DMS 273 (cell line): ENCODE data around the gene LAMA5.
A peak's percentile ranks its signal among the peaks of the same experiment; 100 is the strongest.

ENCODE experiments used
- DNase-seq: peaks from one replicate; lab custom pipeline; 2025; ENCODE audit not compliant: unreplicated experiment; lab: John Stamatoyannopoulos, UW

LAMA5 gene

DNA sequence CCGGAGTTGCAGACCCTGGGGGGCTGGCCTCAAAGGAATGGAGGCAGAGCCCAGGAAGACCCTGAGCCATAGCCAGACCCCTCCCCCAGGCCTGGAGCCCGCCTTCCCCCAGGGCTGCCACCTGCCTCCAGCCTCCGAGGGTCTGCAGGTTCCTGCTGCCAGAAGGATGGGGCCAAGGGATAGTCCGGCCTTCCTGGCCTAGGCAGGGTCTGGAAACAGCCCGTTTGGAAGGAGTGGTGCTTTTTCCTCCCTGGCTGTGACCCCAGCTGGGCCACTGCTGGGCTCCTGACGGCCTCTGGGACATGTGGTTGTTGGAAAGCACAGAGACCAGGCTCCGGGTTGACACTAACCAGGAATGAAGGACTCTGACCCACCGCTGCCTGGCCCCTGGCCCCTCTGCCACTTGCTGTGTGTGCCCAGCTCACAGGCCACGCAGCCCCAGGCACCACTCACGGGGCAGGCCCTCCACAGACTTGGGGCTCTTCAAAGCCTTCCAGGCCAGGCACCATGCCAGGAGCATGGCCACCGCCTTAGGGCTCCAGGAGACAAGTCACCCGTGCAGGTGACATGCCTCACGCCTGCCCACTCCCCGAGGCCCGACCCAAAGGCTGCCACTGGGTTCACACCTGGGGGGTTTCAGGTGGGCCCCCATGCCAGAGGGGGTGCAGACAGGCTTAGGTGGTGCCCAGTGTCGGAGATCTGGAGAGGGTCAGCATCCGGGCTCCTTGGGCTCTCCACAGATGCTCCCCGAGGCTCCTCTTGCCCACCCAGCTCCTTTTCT lies 3.9 kb upstream of the LAMA5 start:
- no peak for DNase-seq

- peak; percentile 72 for DNase-seq
These were observed 3.1 kb upstream of the LAMA5 start for GRCh38 chr20:62370115-62370806.

DNA sequence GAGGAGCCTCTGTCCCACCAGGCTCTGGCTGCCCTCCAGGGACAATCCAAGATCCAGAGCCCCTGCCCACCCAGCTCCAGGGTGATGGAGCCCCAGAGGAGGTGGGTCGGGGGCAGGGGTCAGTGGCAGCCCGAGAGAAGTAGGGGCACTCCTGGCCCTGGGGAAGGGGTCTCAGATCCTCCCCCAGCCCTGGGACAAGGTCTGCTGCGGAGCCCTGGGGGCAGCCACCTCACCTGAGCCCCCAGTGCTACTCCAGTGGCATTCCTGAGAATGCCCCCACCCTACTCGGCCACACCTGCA lies 2.7 kb upstream of the LAMA5 start:
- DNase-seq = no peak

DNA sequence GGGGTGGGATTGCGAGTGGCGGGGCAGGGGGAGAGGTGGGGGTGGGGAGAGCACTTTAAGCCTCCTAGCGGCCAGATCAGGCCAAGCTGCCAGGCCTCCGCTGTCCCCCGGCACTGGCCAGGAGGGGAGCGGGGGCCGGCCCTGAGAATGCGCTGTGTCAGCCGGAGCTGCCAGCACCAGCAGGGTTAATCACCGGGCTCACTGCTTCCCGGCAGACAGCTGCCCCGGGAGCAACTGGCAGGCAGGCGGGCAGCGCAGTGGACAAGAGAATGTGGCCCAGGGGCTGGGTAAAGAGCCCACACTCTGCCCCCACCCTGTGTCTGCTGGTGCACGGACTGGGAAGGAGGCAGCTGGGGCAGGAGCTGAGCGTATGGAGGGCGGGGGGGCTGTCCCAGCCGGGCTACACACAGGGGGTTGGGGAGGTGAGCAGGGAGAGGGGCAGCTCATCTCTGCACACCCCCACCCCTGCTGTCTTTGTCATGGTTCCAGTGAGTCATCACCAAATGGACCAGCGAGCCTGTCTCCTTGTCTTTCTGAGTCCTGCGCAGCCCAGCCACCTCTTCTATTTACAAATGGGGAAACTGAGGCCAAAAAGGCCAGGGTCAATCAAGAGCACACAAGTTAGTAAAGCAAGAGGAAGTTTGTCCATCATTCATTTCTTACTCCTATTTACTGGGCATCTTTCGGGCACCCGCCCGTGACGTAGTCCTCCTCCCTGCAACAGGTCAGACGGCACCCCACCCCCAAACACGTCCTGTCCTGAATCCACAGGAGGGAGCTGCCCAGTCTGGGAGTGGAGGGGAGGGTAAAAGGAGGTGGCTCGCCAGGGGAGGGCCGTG lies 2.1 kb upstream of the LAMA5 start:
- DNase-seq = peak; percentile 61

- no peak for DNase-seq
These were observed 1.4 kb upstream of the LAMA5 start for GRCh38 chr20:62368392-62368975.

GRCh38 chr20:62367633-62368391 lies 700 bp upstream of the LAMA5 start:
- peak; percentile 89 for DNase-seq

GRCh38 chr20:62366370-62367135 lies 559 bp downstream of the LAMA5 start:
- DNase-seq = peak; percentile 52

GRCh38 chr20:62365814-62366369 lies 1.2 kb downstream of the LAMA5 start:
- peak; percentile 68 for DNase-seq

- peak; percentile 47 for DNase-seq
These were observed 2.0 kb downstream of the LAMA5 start for GRCh38 chr20:62364911-62365736.

GRCh38 chr20:62363920-62364851 lies 2.9 kb downstream of the LAMA5 start:
- no peak for DNase-seq

GRCh38 chr20:62362991-62363919 lies 3.9 kb downstream of the LAMA5 start:
- peak; percentile 89 for DNase-seq

DNA sequence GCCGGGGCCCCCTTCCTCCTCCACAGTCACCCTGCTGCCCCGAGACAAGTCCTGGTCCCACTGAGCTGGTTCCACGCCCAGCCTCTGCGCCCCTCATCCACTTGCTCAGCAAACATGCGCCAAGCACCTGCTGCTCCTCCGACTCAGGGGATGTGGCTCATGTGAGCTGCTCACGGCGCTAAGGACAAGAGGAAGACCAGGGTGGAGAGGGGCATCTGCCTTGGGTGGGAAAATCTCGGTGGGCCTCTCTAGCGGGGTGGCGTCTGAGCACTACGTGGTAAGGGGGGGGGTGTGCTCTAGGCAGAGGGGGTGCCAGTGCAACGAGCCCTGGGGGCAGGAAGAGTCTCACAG lies 4.5 kb downstream of the LAMA5 start:
- DNase-seq = no peak

DNA sequence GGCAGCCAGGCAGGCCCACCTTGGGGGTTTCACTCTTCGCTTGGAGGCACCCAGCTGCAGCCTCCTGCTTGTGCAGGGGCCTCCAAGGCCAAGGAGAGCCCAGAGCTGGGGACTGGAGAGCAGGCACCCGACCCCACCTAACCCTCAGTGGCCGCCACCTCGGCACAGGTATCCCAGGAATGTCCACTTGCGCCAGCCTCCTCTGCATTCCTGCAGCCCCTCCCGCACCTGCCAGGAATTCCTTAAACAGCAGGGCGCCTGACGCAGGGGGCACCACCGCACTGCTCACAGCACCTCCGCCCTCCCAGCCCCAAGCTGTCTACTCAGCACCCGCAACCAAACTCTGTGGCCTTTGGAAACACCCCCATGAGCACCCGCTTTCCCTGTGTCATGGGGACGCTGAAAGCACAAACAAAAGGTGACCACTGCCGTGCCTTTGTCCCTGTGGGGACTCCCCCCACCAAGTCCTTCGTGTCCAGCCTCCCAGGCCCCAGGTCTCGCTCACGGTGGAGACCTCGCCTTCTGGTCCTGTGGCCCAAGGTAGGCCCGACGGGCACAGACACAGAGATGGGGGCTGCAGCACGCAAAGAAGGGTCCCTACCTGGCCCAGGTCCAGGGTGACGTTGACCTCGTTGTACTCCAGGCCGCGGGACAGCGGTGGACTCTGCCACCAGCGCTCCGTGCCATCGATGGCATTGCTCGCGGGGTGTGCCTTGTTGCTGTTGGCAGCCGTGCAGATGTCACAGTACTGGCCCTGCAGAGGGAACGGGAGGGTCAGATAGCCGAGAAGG lies 5.1 kb downstream of the LAMA5 start:
- DNase-seq = no peak

GRCh38 chr20:62360854-62361798 lies 6.0 kb downstream of the LAMA5 start:
- peak; percentile 59 for DNase-seq
